Activated CD4-positive, alpha-beta T cell treated with anti-CD3 and anti-CD28 coated beads, Interleukin-2, amount 50 U/mL, for 1 hour (primary cell): ENCODE results near the gene GJB4.
"Not testable (repeated sequence)": the region's sequence is repeated elsewhere in the genome, so short reads cannot be mapped to it uniquely, and the experiment has no call there.

ENCODE experiments used
- DNase-seq: peaks from one replicate; pipeline ENCODE4 v3.0.0-alpha.2; 2020

GJB4 gene

GRCh38 chr1:34759503-34760357 is at the start of gene GJB4:
GJB4 (plus strand) TSS chr1:34759740; CDS start chr1:34761255, 1,515 bp downstream.
- DNase-seq = no peak

- no peak for DNase-seq
Observed at GRCh38 chr1:34710812-34711211, 48.7 kb upstream of the GJB4 start.

- no peak for DNase-seq
Observed at GRCh38 chr1:34711485-34711884, 48.1 kb upstream of the GJB4 start.

- no peak for DNase-seq
Observed at GRCh38 chr1:34712007-34712688, 47.4 kb upstream of the GJB4 start.

- no peak for DNase-seq
Observed at GRCh38 chr1:34713443-34713842, 46.1 kb upstream of the GJB4 start.

GRCh38 chr1:34714386-34714785 is 45.2 kb upstream of the GJB4 start:
- no peak for DNase-seq

GRCh38 chr1:34715139-34715538 is 44.4 kb upstream of the GJB4 start:
- DNase-seq = no peak

- no peak for DNase-seq
Observed at GRCh38 chr1:34721241-34721640, 38.3 kb upstream of the GJB4 start.

GRCh38 chr1:34721646-34722355 is 37.7 kb upstream of the GJB4 start:
- DNase-seq = no peak

- no peak for DNase-seq
Observed at GRCh38 chr1:34726861-34727260, 32.7 kb upstream of the GJB4 start.

- DNase-seq = no peak
Observed at GRCh38 chr1:34730485-34730884, 29.1 kb upstream of the GJB4 start.

GRCh38 chr1:34732831-34733230 is 26.7 kb upstream of the GJB4 start:
- not testable (repeated sequence) for DNase-seq

- no peak for DNase-seq
Observed at GRCh38 chr1:34736692-34737091, 22.8 kb upstream of the GJB4 start.

- not testable (repeated sequence) for DNase-seq
Observed at GRCh38 chr1:34737236-34737635, 22.3 kb upstream of the GJB4 start.

- no peak for DNase-seq
Observed at GRCh38 chr1:34739613-34740012, 19.9 kb upstream of the GJB4 start.

GRCh38 chr1:34740161-34740868 is 19.2 kb upstream of the GJB4 start:
- no peak for DNase-seq

- DNase-seq = peak; percentile 73
Observed at GRCh38 chr1:34742667-34743270, 16.8 kb upstream of the GJB4 start.

GRCh38 chr1:34743775-34744174 is 15.8 kb upstream of the GJB4 start:
- no peak for DNase-seq

GRCh38 chr1:34744851-34745250 is 14.7 kb upstream of the GJB4 start:
- no peak for DNase-seq

GRCh38 chr1:34745666-34746065 is 13.9 kb upstream of the GJB4 start:
- DNase-seq = no peak

GRCh38 chr1:34746101-34746500 is 13.4 kb upstream of the GJB4 start:
- DNase-seq = no peak
